AG09309 (cell line): ENCODE data around the gene SLCO4A1.

ENCODE experiments used
- DNase-seq: peaks from one replicate; pipeline ENCODE4 v3.0.0-alpha.2; 2010; ENCODE audit warnings: low read depth
- H3K4me3 ChIP-seq: 2 replicates; pipeline ENCODE4 v1.5.1; 2011; ENCODE audit warnings: mild to moderate bottlenecking, low read depth, low read length, moderate library complexity; ENCODE audit not compliant: control insufficient read depth
- TF ChIP-seq, protein P1 (sequence below): IDR thresholded peaks from 2 replicates; pipeline ENCODE4 v1.5.1; 2011; ENCODE audit warnings: mild to moderate bottlenecking, low read depth, low read length, inconsistent platforms; ENCODE audit not compliant: insufficient read depth, control insufficient read depth; ENCODE audit errors: missing control alignments

Gene SLCO4A1

DNA sequence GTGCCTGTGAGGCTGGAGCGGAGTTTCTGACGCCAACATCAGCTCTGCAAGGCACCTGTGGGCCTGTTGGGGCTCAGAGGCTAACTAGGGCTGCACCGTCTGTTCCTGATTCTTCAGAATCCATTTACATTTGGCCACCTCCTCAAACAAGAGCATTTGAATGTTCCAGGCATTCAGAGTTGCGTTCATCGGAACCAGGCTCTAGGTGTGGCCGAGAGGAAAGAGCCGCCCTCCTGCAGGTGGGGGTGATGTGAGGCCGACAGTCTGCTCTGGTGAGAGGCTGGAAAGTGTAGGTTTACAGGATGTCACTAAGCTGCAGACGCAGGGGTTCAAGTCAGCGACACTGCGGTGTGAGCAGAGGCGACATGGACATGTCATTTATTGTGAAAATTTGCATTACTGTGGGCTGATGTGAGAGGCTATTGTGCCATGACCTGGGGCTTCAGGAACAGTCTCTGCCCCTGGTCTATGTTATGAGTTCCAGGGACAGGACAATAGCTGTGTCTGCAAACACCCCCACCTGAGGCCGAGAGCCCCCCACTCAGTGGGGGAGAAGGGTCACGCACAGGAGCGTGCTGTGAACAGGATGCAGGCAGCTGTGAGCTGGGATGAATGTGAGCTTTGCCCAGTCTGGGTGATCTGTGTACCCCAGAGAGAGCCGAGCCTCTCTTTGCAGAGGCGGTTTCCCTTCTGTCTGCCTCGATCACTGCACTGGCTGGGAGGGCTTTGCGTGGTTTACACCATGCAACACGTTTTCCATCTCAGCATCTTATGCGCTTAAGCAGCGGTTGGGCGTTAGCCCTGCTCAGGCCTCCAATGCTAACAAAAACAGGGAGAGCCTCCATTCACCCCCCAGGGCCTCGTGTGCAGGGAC lies 21.1 kb downstream of the SLCO4A1 start:
- H3K4me3 ChIP-seq: no peak overlapping the region
- no peak for DNase-seq
- TF ChIP-seq, protein P1, sequence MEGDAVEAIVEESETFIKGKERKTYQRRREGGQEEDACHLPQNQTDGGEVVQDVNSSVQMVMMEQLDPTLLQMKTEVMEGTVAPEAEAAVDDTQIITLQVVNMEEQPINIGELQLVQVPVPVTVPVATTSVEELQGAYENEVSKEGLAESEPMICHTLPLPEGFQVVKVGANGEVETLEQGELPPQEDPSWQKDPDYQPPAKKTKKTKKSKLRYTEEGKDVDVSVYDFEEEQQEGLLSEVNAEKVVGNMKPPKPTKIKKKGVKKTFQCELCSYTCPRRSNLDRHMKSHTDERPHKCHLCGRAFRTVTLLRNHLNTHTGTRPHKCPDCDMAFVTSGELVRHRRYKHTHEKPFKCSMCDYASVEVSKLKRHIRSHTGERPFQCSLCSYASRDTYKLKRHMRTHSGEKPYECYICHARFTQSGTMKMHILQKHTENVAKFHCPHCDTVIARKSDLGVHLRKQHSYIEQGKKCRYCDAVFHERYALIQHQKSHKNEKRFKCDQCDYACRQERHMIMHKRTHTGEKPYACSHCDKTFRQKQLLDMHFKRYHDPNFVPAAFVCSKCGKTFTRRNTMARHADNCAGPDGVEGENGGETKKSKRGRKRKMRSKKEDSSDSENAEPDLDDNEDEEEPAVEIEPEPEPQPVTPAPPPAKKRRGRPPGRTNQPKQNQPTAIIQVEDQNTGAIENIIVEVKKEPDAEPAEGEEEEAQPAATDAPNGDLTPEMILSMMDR: no peak

DNA sequence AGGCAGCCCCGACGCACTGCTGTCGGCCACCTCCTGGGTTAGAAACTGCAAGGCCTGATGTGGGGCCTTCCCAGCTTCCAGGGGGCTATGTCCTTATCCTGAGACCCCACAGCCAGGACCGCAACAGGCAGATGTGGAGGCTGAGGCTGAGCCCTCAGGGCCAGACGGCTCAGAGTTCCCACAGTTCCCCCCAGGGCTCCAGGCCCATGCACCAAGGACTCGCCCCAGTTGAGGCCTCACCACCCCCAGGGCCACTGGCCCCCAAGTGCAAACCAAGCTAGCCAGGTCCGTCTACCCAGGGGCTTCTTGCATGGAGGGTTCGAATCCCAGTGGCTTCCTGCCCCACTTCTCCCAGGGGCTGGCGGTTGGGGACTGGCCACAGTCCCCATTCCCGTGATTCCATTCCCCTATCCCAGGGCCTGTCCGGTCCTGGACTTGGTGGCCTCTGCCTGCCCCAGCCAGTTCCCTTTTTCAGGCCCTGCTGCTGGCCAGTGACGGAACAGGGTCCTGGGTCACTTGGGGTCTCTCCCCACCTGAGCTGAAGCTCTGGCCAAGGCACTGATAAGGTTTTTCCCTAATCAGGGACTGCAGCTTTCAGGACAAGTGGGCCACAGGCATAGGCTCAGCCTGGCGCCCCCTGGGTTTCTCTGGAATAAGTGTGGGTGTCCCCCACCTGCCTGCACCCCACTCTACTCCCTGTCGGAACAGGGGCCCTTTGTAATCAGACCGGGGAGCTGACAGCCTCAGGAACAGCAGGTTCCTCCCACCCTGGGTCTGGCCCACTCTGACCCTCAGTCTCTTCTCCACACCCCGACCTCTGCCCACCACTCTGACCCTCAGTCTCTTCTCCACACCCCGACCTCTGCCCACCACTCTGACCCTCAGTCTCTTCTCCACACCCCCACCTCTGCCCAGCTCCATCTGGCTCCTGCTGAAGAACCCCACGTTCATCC lies 22.0 kb downstream of the SLCO4A1 start:
- TF ChIP-seq, protein P1: no peak
- no peak overlapping the region for H3K4me3 ChIP-seq
- DNase-seq: no peak

DNA sequence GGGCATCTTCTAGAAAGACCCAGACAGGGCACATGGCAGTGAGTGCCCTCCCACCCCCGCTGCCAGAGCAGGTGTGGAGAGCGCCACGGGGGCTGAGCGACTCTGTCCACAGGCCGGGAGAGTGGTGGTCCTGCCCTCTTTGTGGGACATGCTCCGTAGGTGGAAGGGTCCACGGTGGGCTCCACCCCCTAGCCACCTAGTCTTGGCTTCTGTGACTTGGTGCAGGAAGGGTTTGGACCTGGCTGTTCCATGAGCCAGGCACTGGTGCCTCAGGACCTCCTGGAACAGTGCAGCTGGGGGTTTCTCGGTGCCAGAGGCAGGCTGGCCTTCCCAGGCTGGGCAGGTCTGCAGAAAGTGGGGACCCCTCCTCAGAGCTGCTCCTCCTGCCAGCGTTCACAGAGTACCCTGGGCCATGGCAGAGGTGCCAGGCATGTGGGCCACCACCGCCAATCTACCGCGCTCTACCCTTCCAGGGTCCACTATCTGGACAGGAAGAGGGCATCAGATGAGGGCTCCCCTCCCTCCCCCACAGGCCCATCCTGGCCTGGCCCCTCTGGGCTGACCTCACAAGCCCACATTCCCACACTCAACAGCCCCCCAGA lies 23.0 kb downstream of the SLCO4A1 start:
- TF ChIP-seq, protein P1: no peak

DNA sequence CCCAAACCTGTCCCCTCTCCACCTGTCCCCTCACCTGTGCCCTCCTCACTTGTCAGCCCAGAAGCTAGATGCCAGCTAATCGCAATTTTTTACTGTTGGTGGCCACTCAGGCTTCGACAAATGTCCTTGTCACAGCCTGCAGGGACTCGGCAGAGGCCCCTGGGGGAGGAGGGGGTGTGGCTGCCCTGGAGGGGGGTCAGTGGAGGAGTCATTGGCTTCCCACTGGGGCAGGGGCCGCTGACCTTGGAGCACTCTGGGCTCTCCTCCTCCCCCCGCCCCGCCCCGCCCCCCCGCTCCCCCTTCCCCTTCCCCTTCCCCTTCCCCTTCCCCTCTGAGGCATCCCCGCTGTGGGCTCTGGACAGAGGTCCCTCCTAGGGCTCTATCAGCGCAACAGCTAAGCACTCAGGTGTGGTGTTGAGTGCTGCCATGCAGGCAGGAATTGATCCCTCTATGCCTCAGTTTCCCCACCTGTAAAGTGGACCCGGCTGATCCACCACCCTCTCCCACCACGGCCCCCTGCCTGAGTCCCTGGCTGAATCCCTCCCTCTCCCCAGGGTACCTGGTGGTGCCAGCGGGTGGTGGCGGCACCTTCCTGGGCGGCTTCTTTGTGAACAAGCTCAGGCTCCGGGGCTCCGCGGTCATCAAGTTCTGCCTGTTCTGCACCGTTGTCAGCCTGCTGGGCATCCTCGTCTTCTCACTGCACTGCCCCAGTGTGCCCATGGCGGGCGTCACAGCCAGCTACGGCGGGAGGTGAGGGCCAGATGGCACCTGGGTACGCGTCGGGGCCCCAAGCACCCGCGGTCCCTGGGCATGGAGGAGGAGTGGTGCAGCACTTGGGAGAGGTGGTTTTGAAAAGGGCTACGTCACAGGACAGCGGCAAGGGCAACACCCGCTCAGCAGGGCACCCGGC lies 23.8 kb downstream of the SLCO4A1 start:
- no peak overlapping the region for H3K4me3 ChIP-seq
- TF ChIP-seq, protein P1: no peak
- DNase-seq: no peak

More for the DNA sequence above, 23.0 kb downstream of the SLCO4A1 start:
- no peak for DNase-seq
- H3K4me3 ChIP-seq: no peak overlapping the region

DNA sequence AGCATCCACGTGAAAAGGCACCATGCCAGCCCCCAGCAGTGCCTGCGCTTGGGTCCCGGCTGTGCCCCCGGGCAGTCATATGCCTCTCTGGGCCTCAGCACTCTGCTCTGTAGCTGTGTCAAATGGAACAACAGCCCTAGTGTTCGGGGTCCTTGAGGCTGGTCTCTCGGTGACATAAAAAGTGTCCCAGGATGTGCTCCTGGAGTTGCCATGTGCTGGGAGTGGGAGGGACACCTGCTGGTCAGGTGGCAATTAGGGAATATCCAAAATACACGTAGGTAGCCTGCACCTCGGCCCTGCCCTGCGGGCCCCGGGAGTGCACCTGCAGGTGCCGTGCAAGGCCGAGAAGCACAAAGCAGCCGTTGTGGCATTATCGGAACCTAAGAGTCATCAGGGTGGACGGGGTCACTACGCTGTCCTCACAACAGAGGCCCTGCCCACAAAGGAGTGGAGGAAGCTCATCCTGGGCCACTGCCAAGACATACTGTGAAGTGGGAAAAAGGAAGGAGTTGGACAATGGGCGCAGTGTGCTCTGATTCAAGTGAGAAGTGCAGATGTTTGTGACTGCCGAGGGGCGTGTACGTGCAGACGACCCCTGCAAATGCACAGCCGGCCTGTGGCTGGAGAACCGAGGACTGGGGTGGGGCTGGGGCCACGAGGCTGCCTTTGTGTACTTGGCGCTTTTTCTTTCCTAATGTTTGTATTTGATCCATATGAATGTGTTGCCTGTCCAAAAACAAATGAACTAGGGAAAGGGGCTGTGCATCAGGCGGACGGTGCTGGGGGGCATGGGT lies 24.6 kb downstream of the SLCO4A1 start:
- no peak overlapping the region for H3K4me3 ChIP-seq
- TF ChIP-seq, protein P1: no peak
- DNase-seq: no peak
